ENCODE data around the gene ZGRF1.

Gene ZGRF1

GRCh38 chr4:112652216-112652615 is 15.5 kb upstream of the ZGRF1 start:
- peak; percentile 98 for DNase-seq

GRCh38 chr4:112651641-112652040 is 14.9 kb upstream of the ZGRF1 start:
- no peak overlapping the region for H3K4me2 ChIP-seq (ENCODE audit: low read length)
- no peak overlapping the region for H3K4ac ChIP-seq (ENCODE audit: low read depth, low read length)
- no peak overlapping the region for H3K4me3 ChIP-seq (ENCODE audit: low read length)
- peak overlapping the region; percentile 16 for H3K9ac ChIP-seq (ENCODE audit: low read length)
- H3K4me1 ChIP-seq (ENCODE audit: control insufficient read depth, low read depth, low read length), result peaks cover 5% of the 10 kb centered on the region
- H4K5ac ChIP-seq (ENCODE audit: low read length), result no peak overlapping the region
- peak overlapping the region; percentile 43 for H2BK5ac ChIP-seq (ENCODE audit: low read length)
- peak overlapping the region; percentile 61 for H2BK120ac ChIP-seq (ENCODE audit: low read depth, low read length)
- DNase-seq, result no peak
- H2AK5ac ChIP-seq (ENCODE audit: low read length), result no peak overlapping the region
- H3K79me2 ChIP-seq (ENCODE audit: control insufficient read depth, insufficient read depth, low read length), result peaks cover 2% of the 10 kb centered on the region
- no peak overlapping the region for H3K23ac ChIP-seq (ENCODE audit: low read length)
- H3K27me3 ChIP-seq (ENCODE audit: insufficient read depth, low read length, poor library complexity), result no peaks in the 10 kb centered on the region
- H4K8ac ChIP-seq (ENCODE audit: low read depth, low read length), result no peak overlapping the region
- peaks cover 2% of the 10 kb centered on the region for H3K36me3 ChIP-seq (ENCODE audit: control insufficient read depth, insufficient read depth, low read length)
- H3K18ac ChIP-seq (ENCODE audit: low read length), result no peak overlapping the region
- no peak overlapping the region for H3K27ac ChIP-seq (ENCODE audit: low read depth, low read length)
- no peak overlapping the region for H2BK15ac ChIP-seq (replicated peaks; ENCODE audit: low read depth)
- H3K79me1 ChIP-seq (ENCODE audit: low read length), result no peaks in the 10 kb centered on the region
- H3K56ac ChIP-seq (ENCODE audit: low read length), result peak overlapping the region; percentile 44

More at GRCh38 chr4:112652216-112652615, 15.5 kb upstream of the ZGRF1 start:
- H3K4me1 ChIP-seq (ENCODE audit: control insufficient read depth, low read depth, low read length), result peaks cover 5% of the 10 kb centered on the region
- H3K27me3 ChIP-seq (ENCODE audit: insufficient read depth, low read length, poor library complexity), result no peaks in the 10 kb centered on the region
- H2BK5ac ChIP-seq (ENCODE audit: low read length), result no peak overlapping the region
- no peak overlapping the region for H3K9ac ChIP-seq (ENCODE audit: low read length)
- no CpG with 5 or more reads among the region's 1 CpG for WGBS (ENCODE audit: extremely low coverage, insufficient coverage, low lambda C conversion rate)
- no peak overlapping the region for H3K27ac ChIP-seq (ENCODE audit: low read depth, low read length)
- no peak overlapping the region for H3K4me2 ChIP-seq (ENCODE audit: low read length)
- no peak overlapping the region for H3K18ac ChIP-seq (ENCODE audit: low read length)
- no peak overlapping the region for H3K4me3 ChIP-seq (ENCODE audit: low read length)
- peaks cover under 1% of the 10 kb centered on the region for H3K79me2 ChIP-seq (ENCODE audit: control insufficient read depth, insufficient read depth, low read length)
- no peak overlapping the region for H3K56ac ChIP-seq (ENCODE audit: low read length)
- H3K4ac ChIP-seq (ENCODE audit: low read depth, low read length), result no peak overlapping the region
- H3K23ac ChIP-seq (ENCODE audit: low read length), result no peak overlapping the region
- H2BK15ac ChIP-seq (replicated peaks; ENCODE audit: low read depth), result no peak overlapping the region
- peaks cover under 1% of the 10 kb centered on the region for H3K36me3 ChIP-seq (ENCODE audit: control insufficient read depth, insufficient read depth, low read length)
- no peak overlapping the region for H2BK120ac ChIP-seq (ENCODE audit: low read depth, low read length)
- H2AK5ac ChIP-seq (ENCODE audit: low read length), result no peak overlapping the region
- H3K79me1 ChIP-seq (ENCODE audit: low read length), result no peaks in the 10 kb centered on the region
- H4K5ac ChIP-seq (ENCODE audit: low read length), result no peak overlapping the region
- H4K8ac ChIP-seq (ENCODE audit: low read depth, low read length), result no peak overlapping the region

- peaks cover 2% of the 10 kb centered on the region for H3K36me3 ChIP-seq (ENCODE audit: control insufficient read depth, insufficient read depth, low read length)
- H3K4ac ChIP-seq (ENCODE audit: low read depth, low read length), result no peak overlapping the region
- no peak overlapping the region for H3K23ac ChIP-seq (ENCODE audit: low read length)
- no peak overlapping the region for H3K4me3 ChIP-seq (ENCODE audit: low read length)
- H2BK15ac ChIP-seq (replicated peaks; ENCODE audit: low read depth), result no peak overlapping the region
- H2BK120ac ChIP-seq (ENCODE audit: low read depth, low read length), result no peak overlapping the region
- no peak overlapping the region for H3K4me2 ChIP-seq (ENCODE audit: low read length)
- no peak overlapping the region for H3K9ac ChIP-seq (ENCODE audit: low read length)
- no peak overlapping the region for H4K5ac ChIP-seq (ENCODE audit: low read length)
- no peak overlapping the region for H4K8ac ChIP-seq (ENCODE audit: low read depth, low read length)
- H3K27me3 ChIP-seq (ENCODE audit: insufficient read depth, low read length, poor library complexity), result no peaks in the 10 kb centered on the region
- peaks cover under 1% of the 10 kb centered on the region for H3K4me1 ChIP-seq (ENCODE audit: control insufficient read depth, low read depth, low read length)
- whole genome bisulfite sequencing (ENCODE audit: extremely low coverage, insufficient coverage, low lambda C conversion rate), result no CpG with 5 or more reads among the region's 4 CpGs
- no peak overlapping the region for H3K18ac ChIP-seq (ENCODE audit: low read length)
- H3K79me2 ChIP-seq (ENCODE audit: control insufficient read depth, insufficient read depth, low read length), result peaks cover 2% of the 10 kb centered on the region
- H2AK5ac ChIP-seq (ENCODE audit: low read length), result no peak overlapping the region
- peak; percentile 92 for DNase-seq
- H3K79me1 ChIP-seq (ENCODE audit: low read length), result no peaks in the 10 kb centered on the region
- H3K56ac ChIP-seq (ENCODE audit: low read length), result no peak overlapping the region
- H2BK5ac ChIP-seq (ENCODE audit: low read length), result no peak overlapping the region
- no peak overlapping the region for H3K27ac ChIP-seq (ENCODE audit: low read depth, low read length)
These were observed 13.6 kb upstream of the ZGRF1 start for GRCh38 chr4:112650332-112650731.

- Histone ChIP-seq H2BK120ac (ENCODE audit: low read depth, low read length) (no peak overlapping the region), H3K4me1 (ENCODE audit: control insufficient read depth, low read depth, low read length) (no peaks in the 10 kb centered on the region), H3K4me2 (ENCODE audit: low read length) (no peak overlapping the region), H2BK5ac (ENCODE audit: low read length) (no peak overlapping the region), H4K8ac (ENCODE audit: low read depth, low read length) (no peak overlapping the region), H3K79me1 (ENCODE audit: low read length) (no peaks in the 10 kb centered on the region), H3K4ac (ENCODE audit: low read depth, low read length) (no peak overlapping the region), H3K79me2 (ENCODE audit: control insufficient read depth, insufficient read depth, low read length) (peaks cover 2% of the 10 kb centered on the region), H3K23ac (ENCODE audit: low read length) (no peak overlapping the region), H3K4me3 (ENCODE audit: low read length) (no peak overlapping the region), H3K27ac (ENCODE audit: low read depth, low read length) (no peak overlapping the region), H3K36me3 (ENCODE audit: control insufficient read depth, insufficient read depth, low read length) (peaks cover 2% of the 10 kb centered on the region), H3K27me3 (ENCODE audit: insufficient read depth, low read length, poor library complexity) (no peaks in the 10 kb centered on the region), H3K9ac (ENCODE audit: low read length) (no peak overlapping the region), H4K5ac (ENCODE audit: low read length) (no peak overlapping the region), H2AK5ac (ENCODE audit: low read length) (no peak overlapping the region), H3K18ac (ENCODE audit: low read length) (no peak overlapping the region), H2BK15ac (replicated peaks; ENCODE audit: low read depth) (no peak overlapping the region), H3K56ac (ENCODE audit: low read length) (no peak overlapping the region)
- WGBS (ENCODE audit: extremely low coverage, insufficient coverage, low lambda C conversion rate), result no CpG with 5 or more reads among the region's 2 CpGs
- no peak for DNase-seq
These were observed 12.3 kb upstream of the ZGRF1 start for GRCh38 chr4:112649055-112649408.

GRCh38 chr4:112648263-112649054 is 11.8 kb upstream of the ZGRF1 start:
- peak overlapping the region; percentile 46 for H3K4me3 ChIP-seq (ENCODE audit: low read length)
- WGBS (ENCODE audit: extremely low coverage, insufficient coverage, low lambda C conversion rate), result no CpG with 5 or more reads among the region's 3 CpGs
- peaks cover 2% of the 10 kb centered on the region for H3K36me3 ChIP-seq (ENCODE audit: control insufficient read depth, insufficient read depth, low read length)

GRCh38 chr4:112647785-112648184 is 11.1 kb upstream of the ZGRF1 start:
- Histone ChIP-seq H3K9ac (ENCODE audit: low read length) (peak overlapping the region; percentile 87), H3K36me3 (ENCODE audit: control insufficient read depth, insufficient read depth, low read length) (peaks cover 2% of the 10 kb centered on the region), H4K5ac (ENCODE audit: low read length) (no peak overlapping the region), H3K4ac (ENCODE audit: low read depth, low read length) (no peak overlapping the region), H3K79me2 (ENCODE audit: control insufficient read depth, insufficient read depth, low read length) (peaks cover 4% of the 10 kb centered on the region), H3K79me1 (ENCODE audit: low read length) (no peaks in the 10 kb centered on the region), H2BK5ac (ENCODE audit: low read length) (peak overlapping the region; percentile 4), H2BK15ac (replicated peaks; ENCODE audit: low read depth) (no peak overlapping the region), H3K4me2 (ENCODE audit: low read length) (peak overlapping the region; percentile 1), H3K27ac (ENCODE audit: low read depth, low read length) (peak overlapping the region; percentile 97), H3K56ac (ENCODE audit: low read length) (peak overlapping the region; percentile 80), H3K4me3 (ENCODE audit: low read length) (peak overlapping the region; percentile 46), H4K8ac (ENCODE audit: low read depth, low read length) (no peak overlapping the region), H3K18ac (ENCODE audit: low read length) (peak overlapping the region; percentile 98), H3K4me1 (ENCODE audit: control insufficient read depth, low read depth, low read length) (peaks cover under 1% of the 10 kb centered on the region), H3K23ac (ENCODE audit: low read length) (no peak overlapping the region), H2BK120ac (ENCODE audit: low read depth, low read length) (no peak overlapping the region), H2AK5ac (ENCODE audit: low read length) (no peak overlapping the region), H3K27me3 (ENCODE audit: insufficient read depth, low read length, poor library complexity) (no peaks in the 10 kb centered on the region)
- no CpG with 5 or more reads among the region's 3 CpGs for WGBS (ENCODE audit: extremely low coverage, insufficient coverage, low lambda C conversion rate)
- DNase-seq, result peak; percentile 83

More at GRCh38 chr4:112648263-112649054, 11.8 kb upstream of the ZGRF1 start:
- H2BK5ac ChIP-seq (ENCODE audit: low read length), result peak overlapping the region; percentile 62
- no peak overlapping the region for H2BK15ac ChIP-seq (replicated peaks; ENCODE audit: low read depth)
- peak overlapping the region; percentile 80 for H3K56ac ChIP-seq (ENCODE audit: low read length)
- peak overlapping the region; percentile 87 for H3K9ac ChIP-seq (ENCODE audit: low read length)
- H3K27ac ChIP-seq (ENCODE audit: low read depth, low read length), result peak overlapping the region; percentile 97
- H2AK5ac ChIP-seq (ENCODE audit: low read length), result no peak overlapping the region
- H3K27me3 ChIP-seq (ENCODE audit: insufficient read depth, low read length, poor library complexity), result no peaks in the 10 kb centered on the region
- peak; percentile 99 for DNase-seq
- H3K18ac ChIP-seq (ENCODE audit: low read length), result peak overlapping the region; percentile 98
- H2BK120ac ChIP-seq (ENCODE audit: low read depth, low read length), result peak overlapping the region; percentile 73
- H3K4ac ChIP-seq (ENCODE audit: low read depth, low read length), result no peak overlapping the region
- peak overlapping the region; percentile 42 for H3K4me2 ChIP-seq (ENCODE audit: low read length)
- H3K79me2 ChIP-seq (ENCODE audit: control insufficient read depth, insufficient read depth, low read length), result peaks cover 2% of the 10 kb centered on the region
- H3K23ac ChIP-seq (ENCODE audit: low read length), result no peak overlapping the region
- peak overlapping the region; percentile 88 for H4K5ac ChIP-seq (ENCODE audit: low read length)
- no peaks in the 10 kb centered on the region for H3K79me1 ChIP-seq (ENCODE audit: low read length)
- H3K4me1 ChIP-seq (ENCODE audit: control insufficient read depth, low read depth, low read length), result no peaks in the 10 kb centered on the region
- peak overlapping the region; percentile 93 for H4K8ac ChIP-seq (ENCODE audit: low read depth, low read length)

Data from mesendoderm (in vitro differentiated cells).